HG02970 (cell line): Measurements from ENCODE around the gene ID3.
"Not testable (repeated sequence)": the region's sequence is repeated elsewhere in the genome, so short reads cannot be mapped to it uniquely, and the experiment has no call there.

ENCODE experiments used
- ATAC-seq: cut with Tn5 transposase; IDR thresholded peaks from one replicate; pipeline ENCODE4 v1.9.1; 2021; ENCODE audit warnings: mild to moderate bottlenecking, moderate library complexity, moderate number of reproducible peaks; ENCODE audit not compliant: unreplicated experiment, low FRiP score

ID3 gene

DNA sequence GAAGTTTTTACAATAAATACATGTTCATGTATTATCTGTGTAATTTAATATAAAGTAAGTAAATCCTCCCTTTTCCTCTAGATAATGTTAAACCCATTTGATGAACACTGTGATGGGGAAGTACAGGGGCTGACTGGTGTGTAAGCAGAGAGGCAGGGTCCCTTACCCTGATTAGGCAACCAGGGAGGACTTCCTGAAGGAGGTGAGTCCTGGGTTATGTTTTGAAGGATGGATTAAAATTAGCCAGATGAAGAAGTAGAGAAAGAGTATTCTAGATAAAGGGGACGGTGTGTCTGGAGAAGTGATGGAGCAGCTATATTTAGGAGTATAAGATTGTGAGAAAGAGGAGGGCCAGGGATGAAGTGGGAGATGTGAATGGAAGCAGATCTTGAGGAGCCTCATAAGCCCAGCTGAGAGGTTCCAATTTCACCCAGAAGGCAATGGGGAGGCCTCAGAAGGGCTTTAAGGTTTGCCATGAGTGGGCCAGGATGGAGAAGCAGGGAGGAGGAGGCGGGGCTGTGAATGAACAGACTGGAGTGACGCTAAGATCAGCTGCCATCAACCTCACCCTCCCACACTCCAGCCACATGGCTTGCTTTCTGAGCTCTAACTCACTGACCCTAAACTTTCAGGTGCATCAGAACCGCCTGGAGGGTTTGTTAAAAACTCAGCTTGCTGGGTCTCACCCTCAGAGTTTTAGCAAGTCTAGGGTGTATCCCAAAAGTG lies 30.9 kb upstream of the ID3 start:
- no peak for ATAC-seq

DNA sequence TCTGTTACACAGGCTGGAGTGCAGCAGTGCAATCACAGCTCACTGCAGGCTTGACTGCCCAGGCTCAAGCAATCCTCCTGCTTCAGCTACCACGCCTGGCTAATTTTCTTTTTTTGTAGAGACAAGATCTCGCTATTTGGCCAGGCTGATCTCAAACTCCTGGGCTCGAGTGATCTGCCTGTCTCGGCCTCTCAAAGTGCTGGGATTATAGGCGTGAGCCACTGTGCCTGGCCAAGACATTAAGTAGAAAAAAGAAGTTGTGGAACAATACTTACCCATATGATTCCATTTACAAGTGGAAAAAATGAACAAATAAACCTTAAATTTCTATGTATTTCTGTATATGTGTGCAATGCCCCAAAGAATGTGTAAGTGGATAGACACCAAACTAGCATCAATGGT lies 30.3 kb upstream of the ID3 start:
- no peak for ATAC-seq

DNA sequence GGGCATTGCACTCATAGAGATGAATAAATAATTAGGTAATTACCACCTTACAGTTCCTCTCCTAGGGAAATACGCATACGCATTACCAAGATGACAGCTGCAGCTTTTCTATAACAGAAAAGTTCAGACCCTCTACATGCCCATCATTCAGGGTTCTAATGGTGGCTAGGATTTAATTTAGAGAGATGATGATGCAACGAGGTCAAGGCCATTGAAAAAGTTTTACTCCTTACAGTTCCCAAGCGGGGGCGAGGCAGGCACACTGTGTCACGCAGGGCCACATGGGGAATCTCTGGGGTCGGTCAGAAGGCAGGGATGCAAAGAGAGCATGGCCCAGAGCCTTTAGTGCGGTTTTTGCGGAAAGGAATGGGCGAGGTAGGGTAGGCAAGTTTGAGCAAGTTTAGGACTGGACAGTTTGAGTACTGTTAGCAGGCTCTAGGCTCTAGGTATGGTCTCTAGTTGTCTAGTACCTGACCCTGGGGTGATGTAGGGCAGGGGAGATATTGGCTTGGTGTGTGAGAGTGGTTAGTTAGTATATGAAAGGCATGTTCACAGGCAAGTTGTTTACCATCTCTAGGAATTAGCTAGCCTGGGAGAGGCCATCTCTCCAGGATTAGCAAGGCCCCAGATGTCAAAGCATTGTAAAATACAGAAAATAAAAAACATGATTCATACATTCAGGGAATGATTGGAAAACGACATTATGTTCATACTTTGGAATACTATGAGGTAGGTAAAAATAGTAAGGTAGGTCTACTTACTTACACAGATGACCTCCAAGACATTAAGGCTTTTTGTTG lies 29.6 kb upstream of the ID3 start:
- ATAC-seq, result no peak

DNA sequence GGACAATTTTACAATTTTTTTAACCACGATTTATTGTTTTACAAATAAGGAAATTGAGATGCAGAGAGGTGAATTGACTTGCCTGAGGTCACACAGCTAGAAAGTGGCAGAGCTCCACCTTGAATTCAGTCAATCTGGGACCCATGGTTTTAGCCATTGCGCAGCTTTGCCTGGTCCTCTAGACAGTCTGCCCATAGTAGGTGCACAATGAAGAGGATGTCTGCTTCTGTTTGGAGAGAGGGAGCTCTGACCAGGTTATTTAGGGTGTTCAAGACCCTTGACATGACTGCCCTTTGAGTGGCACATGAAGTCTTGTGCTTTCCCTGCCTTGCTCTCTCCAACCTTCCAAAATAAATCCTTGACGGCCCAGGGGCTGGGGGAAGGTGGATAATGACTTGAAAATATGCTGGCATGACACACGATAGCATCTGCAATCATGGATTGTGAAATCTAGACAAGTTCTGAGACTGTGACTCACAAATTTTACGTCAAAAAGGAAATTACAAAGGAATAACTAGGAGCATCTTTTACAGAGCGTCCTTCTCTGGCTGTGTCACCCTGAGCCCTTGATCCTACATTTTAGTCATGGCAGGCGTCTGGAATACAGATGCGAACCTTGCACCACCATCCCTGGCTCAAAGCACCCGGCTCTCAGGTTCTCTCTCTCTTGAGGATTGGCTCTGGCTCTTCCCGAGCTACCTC lies 26.2 kb upstream of the ID3 start:
- ATAC-seq, result no peak

DNA sequence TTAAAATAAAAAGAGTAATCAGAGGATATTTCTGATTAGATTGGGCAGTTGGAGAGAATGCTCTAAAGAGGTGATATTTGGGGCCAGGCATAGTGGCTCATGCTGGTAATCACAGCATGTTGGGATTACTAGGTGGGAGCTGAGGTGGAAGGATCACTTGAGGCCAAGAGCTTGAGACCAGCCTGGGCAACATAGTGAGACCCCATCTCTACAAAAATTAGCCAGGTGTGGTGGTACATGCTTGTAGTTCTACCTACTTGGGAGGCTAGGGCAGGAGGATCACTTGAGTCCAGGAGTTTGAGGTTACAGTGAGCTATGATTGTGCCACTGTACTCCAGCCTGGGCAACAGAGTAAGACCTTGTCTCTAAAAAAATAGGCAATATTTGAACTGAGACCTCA lies 24.4 kb upstream of the ID3 start:
- not testable (repeated sequence) for ATAC-seq

DNA sequence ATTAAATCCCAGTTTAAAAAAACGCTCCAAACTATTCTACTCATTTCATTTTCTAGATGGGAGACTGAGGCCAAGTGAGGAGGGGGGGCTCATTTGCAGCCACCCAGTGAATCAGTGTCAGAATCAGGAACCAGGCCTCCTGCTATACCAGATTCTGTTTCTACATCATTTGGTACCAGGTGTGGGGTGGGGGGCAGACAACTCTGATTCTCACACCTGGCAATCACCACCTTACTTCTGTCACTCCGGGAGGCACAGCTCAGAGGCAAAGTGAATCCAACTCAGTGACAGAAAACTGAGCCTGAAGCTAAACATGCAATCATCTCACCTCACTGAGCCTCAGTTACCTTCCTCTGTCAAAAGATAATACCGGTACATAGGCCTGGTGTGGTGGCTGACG lies 23.5 kb upstream of the ID3 start:
- no peak for ATAC-seq

DNA sequence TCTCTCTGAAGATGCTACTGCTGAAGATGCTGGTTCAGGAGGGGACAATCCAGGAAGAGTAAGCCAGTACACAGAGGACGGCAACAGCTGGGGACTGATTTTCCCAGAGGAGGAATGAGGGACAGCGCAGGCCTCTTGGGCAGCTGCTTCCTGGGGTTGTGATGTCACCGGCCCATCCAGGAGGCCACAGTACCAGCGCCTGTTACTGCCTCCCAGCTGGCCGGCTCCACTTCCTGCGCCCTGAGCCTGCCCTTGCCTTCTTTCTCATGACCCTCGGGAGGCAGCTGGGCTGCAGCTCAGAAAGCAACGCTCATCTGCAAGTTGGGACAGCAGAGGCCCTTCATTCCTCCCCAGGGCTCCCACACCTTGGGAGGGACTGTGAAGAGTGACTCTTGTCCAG lies 21.9 kb upstream of the ID3 start:
- ATAC-seq, result no peak

DNA sequence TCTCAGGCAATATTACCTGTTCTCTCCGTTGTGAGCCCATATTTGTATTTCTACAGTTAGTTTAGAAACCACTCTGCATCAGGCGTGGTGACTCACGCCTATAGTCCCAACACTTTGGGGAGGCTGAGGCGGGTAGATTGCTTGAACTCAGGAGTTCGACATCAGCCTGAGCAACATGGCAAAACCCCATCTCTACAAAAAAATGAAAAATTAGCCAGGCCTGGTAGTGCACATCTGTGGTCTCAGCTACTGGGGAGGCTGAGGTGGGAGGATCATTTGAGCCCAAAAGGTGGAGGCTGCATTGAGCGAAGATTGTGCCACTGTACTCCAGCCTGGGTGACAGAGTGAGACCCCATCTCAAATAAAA lies 19.7 kb upstream of the ID3 start:
- no peak for ATAC-seq

DNA sequence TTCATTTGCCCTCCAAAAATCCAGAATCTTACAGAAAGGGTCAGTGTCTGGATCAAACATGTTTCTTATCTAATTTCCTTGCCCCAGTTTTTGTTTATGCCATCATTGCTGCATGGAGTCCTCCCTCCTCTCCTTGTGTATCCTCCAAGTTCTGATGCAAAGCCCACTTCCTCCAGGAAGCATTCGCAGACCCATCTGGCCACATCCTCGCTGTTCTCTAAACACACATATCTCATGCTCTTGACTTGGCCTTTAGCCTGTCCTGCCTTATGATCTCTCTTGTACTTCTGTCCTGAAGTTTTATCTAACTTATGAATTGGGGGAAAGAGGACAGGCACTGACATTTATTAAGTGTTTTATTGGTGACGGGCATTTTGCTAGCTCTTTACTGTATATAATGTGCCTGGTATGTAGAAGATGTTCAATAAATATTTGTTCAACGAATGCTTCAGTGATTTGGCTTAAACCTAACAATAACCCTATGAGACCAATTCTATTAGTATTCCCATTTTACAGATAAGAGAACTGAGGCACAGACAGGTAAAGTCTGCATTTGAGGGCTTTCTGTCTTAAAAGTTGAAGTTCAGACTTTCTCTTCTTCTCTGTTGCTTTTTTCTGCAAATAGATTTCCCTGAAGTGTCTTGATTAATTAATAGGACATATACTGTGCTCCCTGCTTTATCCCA lies 19.2 kb upstream of the ID3 start:
- no peak for ATAC-seq

DNA sequence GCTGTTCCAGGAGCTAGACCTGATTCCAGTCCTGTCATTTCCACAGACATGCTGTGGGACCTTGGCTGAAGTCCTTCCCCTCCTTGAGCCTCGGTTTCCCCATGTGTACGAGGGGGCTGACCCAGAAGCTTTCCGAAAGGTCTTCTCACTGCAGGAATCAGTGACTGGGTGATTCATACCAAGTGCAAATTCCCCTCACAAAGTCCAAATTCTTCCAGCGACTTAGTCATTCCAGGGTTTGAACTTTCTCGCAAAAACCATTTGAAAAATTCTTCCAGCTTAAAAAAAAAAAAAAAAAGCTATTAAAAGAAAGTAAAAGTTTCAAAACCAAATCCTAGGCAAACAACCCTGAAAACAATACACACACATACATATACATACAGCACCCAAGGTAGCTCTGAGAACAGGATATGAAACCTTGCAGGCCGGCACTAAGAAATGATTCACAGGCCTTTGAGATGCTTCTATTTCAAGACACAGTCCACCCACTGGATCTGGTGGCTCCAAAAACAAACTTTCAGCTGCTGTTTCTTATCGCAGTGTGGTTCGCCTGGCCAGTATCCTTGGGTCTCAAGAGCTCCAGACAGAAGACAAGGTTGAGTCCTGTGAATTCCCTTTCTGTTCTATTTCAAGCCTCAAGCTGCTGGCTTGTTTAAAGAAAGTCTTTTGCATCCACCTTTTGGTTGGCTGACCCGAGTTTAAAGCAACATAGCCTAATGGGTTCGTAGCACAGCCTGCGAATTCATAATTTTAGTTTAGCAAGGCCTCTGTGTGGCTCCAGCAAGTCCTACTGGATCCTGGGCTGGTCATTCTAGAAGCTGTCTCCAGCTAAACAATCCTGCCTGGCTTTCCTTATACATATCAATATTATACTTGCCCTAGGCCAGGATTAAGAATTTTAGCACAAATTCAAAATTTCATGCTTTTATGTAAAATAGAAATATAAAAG lies 18.0 kb upstream of the ID3 start:
- peak; percentile 73 for ATAC-seq

DNA sequence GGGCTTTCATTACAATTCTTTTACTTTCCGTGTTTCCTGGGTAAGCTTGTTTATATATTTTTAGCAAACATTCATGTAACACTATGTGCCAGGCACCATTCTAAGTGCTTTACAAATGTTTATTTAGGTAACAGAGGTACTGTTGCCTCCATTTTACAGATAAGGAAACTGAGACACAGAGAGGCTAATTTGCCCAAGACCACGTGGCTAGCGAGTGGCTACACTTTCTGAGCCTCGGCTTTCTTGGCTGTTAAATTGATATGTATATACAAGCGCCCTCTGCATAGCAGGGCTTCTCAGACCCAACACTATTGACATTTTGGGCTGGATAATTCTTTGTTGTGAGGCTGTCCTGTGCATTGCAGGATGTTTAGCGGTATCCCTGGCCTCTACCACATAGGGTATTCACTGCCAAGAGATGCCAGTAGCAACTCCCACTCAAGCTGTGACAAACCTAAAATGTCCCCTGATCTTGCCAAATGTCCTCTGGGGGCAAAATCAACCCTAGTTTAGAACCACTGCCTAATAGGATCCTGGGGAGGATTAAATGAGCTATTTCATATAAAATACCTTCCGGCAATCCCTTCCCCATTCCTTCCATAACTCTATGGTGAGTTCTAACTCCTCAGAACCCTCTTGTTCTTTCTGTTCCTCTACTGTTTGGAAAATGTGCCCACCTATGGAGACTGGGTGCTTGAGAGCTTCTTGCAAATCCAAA lies 17.2 kb upstream of the ID3 start:
- no peak for ATAC-seq

DNA sequence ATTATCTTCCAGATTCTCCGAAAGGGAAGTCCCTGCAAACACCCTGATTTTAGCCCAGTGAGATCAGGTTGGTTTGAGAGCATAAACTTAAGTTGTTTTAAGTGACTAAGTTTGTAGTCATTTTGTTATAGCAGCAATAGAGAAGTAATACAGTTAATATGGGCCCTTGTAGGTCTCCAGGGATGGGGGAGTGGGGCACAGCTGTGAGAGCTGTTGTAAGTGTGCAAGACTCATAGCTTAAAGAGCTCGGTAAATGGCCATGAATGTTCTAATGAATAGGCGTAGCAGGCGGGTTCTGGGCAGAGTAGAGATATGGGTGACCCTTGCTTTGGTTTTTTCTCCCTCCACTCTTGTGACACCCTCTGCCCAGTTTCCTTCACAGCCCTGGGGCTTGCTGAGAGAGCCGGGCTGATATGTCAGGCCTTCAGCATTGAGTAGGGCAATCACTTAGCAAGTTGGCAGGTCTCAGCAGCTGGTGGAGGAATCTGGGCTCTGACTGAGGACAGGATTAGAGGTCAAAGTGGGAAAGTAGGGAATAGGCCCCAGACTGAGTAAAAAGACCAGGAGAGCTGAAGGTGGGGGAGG lies 16.0 kb upstream of the ID3 start:
- no peak for ATAC-seq

DNA sequence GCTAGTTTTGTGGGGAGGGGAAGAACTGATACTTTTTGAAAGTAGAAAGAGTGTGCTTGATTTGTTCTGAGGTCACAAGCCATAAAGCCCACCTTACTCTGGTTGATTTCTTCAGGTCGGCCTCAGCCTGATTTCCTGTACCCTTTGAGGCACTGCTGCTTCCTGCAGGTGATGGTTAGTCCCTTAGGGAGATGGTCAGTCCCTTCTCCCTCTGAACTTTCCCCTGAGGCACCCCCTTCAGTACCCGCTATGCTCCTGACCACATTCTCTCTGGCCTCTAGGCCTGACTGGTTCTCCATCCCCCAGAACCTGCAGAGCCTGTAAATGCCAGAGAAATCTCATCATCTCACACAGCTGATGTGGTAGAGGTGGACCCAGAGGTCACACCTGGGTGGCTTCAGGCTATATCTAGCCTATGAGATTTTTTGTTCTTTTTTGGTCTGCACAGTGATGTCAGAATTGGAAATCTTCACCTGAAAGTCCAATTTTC lies 15.0 kb upstream of the ID3 start:
- no peak for ATAC-seq

DNA sequence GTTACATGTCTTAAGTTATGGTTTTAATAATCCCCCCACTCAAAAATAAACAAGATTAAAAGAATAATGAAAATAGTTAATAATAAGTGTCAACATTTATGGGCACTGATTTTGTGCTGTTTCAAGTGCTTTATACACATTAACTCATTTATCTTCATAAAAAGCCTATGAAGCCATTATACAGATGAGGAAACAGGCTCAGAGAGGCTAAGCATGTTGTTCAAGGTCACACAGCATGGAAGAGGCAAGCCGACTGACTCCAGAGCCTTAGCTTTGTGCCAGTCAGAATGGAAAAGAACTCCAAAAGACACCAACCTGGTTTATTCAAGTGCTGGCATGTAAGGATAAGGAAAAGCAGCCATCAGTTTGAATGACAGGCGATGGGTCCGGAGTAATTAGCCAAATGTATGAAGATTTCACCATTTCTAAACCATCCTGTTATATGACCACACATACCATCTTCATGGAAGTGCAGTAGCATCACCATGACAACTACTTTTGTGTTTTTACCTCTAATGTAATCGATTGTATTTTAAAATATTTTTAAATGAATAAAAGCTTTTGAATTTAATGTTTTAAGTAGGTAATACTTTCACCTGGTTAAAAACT lies 14.4 kb upstream of the ID3 start:
- ATAC-seq, result no peak

DNA sequence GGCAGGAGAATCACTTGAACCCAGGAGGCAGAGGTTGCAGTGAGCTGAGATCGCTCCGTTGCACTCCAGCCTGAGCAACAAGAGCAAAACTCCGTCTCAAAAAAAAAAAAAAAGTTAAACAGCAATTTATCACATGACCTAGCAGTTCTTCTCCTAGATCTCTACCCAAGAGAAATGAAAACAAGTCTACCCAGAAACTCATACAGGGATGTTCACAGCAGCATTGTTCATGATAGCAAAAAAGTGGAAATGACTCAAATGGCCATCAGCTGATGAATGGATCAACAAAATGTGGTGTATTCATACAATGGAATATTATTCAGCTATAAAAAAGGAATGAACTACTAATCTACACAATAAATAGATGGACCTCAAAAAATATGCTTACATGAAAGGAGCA lies 12.2 kb upstream of the ID3 start:
- ATAC-seq, result no peak

DNA sequence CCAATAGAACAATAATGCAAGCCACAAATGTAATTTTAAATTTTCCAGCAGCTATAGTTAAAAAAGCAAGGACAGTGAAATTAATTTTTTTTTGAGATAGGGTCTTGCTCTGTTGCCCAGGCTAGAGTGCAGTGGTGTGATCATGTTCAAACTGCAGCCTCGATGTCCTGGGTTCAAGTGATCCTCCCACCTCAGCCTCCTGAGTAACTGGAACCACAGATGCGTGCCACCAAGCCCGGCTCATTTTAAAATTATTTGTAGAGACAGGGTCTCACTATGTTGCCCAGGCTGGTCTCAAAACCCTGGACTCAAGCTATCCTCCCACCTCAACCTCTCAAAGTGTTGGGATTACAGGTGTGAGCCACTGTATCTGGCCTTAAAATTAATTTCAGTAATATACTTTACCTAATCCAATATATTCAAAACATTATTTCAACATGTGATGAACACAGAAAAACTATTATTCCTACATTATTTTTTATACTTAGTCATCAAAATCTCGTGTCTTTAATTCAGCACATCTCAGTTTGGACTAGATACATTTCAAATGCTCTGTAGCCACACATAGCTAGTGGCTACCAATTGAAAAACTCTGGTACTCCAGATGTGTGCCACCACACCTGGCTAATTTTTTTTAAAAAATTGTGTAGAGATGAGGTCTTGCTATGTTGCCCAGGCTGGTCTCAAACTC lies 10.8 kb upstream of the ID3 start:
- no peak for ATAC-seq

DNA sequence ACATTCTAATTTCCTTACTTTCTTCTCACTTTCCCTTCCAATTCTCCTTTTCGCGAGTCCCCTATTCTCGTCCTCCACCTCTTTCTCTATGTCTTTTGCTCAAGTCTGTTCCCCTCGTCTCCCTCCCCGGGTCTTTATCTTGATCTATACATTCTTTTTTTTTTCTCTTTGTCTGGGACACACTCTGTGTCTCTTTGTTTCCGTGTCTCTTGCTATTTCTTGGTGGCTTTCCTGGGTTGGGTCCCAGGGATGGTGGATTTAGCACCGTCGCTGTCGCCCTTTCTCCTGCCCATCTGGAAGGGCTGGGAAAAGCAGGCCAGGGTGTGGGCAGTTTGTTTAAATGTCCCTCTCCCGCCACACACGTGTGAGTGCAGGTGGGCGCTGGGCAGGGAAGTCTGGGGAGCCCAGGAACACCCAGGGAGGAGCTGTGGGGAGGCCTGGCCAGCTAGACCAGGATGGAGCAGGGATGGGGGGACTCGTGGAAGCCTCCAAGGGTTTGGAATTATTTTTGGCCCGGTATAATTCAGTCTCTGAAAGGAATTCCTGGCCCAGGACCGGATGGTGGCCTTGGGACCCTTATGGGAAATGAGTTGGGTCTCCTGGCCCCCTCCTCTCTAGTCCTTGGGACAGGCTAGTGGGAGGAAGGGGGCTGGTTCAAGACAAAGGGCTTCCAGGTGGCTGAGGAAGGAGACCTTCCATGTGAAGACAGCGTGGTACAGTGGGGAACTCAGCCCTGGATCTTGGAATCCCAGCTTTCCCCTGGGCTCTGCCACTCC lies 9.5 kb upstream of the ID3 start:
- no peak for ATAC-seq
